Thyroid gland (tissue), 4 donors: ENCODE results near the gene TEX10. TPM values are rescaled to one million over a fixed set of nuclear protein-coding genes. Genes with fewer than 3 reads are reported as not detected.
A peak's percentile ranks its signal among the peaks of the same experiment; 100 is the strongest.

Experiments used
- DNase-seq, 2 donors: peaks; one replicate each; pipeline ENCODE4 v3.0.0-alpha.2; 2019
- H3K27ac ChIP-seq, 3 donors: fragments of 200-600 bp; sonication (generic); 1 replicate in 2 of 3; 2 replicates in 1 of 3; pipeline ENCODE4 v1.5.1; 2016 to 2019; ENCODE audit warnings: mild to moderate bottlenecking in 1 of 3, moderate library complexity in 1 of 3
- H3K27me3 ChIP-seq: fragments of 200-600 bp; sonication (generic); one replicate; pipeline ENCODE4 v1.5.1; 2019
- H3K36me3 ChIP-seq, 2 donors: fragments of 200-600 bp; sonication (generic); one replicate each; pipeline ENCODE4 v1.5.1; 2016 to 2019
- H3K4me1 ChIP-seq, 2 donors: fragments of 200-600 bp; sonication (generic); one replicate each; pipeline ENCODE4 v1.5.1; 2017 to 2019
- H3K4me3 ChIP-seq, 3 donors: fragments of 200-600 bp; sonication (generic); replicated peaks in 1 of 3; 1 replicate in 2 of 3; 2 replicates in 1 of 3; pipeline ENCODE4 v1.5.1; 2016; ENCODE audit warnings: mild to moderate bottlenecking in 1 of 3
- H3K9me3 ChIP-seq: fragments of 200-600 bp; sonication (generic); one replicate; pipeline ENCODE4 v1.5.1; 2017
- POLR2A ChIP-seq, 2 donors: fragments of 450-650 bp; IDR thresholded peaks; one replicate each; pipeline ENCODE4 v1.6.1; 2017; ENCODE audit warnings: antibody characterized with exemption in 2 of 2, mild to moderate bottlenecking in 2 of 2, moderate library complexity in 1 of 2
- WGBS, 2 donors: methylation state at CpG; one replicate each; pipeline ENCODE4 v1.1.5; 2017; 5-methylcytosine and 5-hydroxymethylcytosine counted together
- intact Hi-C: fragments of 100-400 bp; cut with DNase I; formaldehyde crosslinking; loops from one replicate; pipeline ENCODE4 v1.15.1; 2023
- total RNA-seq, 4 donors: library from RNA; depleted of rRNA; stranded (reverse); fragments of >200 nt; gene quantifications; one replicate each; pipeline ENCODE4 v1.2.3, GENCODE V29; 2016
- TF ChIP-seq, protein P1 (sequence below), 6 experiments: fragments of 200-600 bp in 3 of 6; fragments of 450-650 bp in 3 of 6; sonication (generic) in 3 of 6; IDR thresholded peaks; one replicate each; pipeline ENCODE4 v1.5.1; 2016 to 2019; ENCODE audit warnings: antibody characterized with exemption in 6 of 6, mild to moderate bottlenecking in 2 of 6, inconsistent platforms in 1 of 6, moderate library complexity in 1 of 6

Gene TEX10
- total RNA-seq, 4 donors from 2014 or later = 18.8 to 25.1 (median 23.4) TPM

DNA sequence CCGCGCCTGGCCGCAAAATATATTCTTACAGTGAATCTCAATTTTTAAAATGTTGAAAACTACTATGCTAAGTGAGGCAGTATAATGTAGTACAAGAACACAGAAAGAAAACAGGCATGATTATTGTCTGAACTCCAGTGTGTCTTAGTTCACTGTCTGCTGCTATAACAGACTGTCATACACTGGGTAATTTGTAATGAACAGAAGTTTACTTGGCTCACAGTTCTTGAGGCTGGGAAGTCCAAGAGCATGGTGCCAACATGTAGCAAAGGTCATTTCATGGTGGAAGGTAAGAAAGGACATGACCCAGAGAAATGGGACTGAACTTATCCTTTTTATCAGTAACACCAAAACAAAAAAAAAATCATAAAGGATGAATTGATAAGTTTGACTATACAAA lies 19.9 kb upstream of the TEX10 start:
- no peak for TF ChIP-seq POLR2A (IDR thresholded peaks at IDR 0.05)
- TF ChIP-seq, protein P1, sequence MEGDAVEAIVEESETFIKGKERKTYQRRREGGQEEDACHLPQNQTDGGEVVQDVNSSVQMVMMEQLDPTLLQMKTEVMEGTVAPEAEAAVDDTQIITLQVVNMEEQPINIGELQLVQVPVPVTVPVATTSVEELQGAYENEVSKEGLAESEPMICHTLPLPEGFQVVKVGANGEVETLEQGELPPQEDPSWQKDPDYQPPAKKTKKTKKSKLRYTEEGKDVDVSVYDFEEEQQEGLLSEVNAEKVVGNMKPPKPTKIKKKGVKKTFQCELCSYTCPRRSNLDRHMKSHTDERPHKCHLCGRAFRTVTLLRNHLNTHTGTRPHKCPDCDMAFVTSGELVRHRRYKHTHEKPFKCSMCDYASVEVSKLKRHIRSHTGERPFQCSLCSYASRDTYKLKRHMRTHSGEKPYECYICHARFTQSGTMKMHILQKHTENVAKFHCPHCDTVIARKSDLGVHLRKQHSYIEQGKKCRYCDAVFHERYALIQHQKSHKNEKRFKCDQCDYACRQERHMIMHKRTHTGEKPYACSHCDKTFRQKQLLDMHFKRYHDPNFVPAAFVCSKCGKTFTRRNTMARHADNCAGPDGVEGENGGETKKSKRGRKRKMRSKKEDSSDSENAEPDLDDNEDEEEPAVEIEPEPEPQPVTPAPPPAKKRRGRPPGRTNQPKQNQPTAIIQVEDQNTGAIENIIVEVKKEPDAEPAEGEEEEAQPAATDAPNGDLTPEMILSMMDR (IDR thresholded peaks at IDR 0.05) = no peak
- DNase-seq = no peak
- intact Hi-C loops = no loop called here
- H3K36me3 ChIP-seq = no peaks in the 10 kb centered on the region
- no peak overlapping the region for H3K27ac ChIP-seq
- H3K27me3 ChIP-seq = no peaks in the 10 kb centered on the region
- H3K4me3 ChIP-seq = no peak overlapping the region
- no peaks in the 10 kb centered on the region for H3K9me3 ChIP-seq
- WGBS, 2 donors = 98 to 100% methylated on average over 3 of the region's 3 CpGs
- H3K4me1 ChIP-seq = no peaks in the 10 kb centered on the region

GRCh38 chr9:100370064-100370723 lies 17.5 kb upstream of the TEX10 start:
- TF ChIP-seq POLR2A (IDR thresholded peaks at IDR 0.05) = no peak
- TF ChIP-seq, protein P1 (IDR thresholded peaks at IDR 0.05) = peak in 1 of 6 experiments; percentile 5
- intact Hi-C loops = no loop called here
- 97% methylated on average over 7 of the region's 7 CpGs for WGBS, 2 donors
- Histone ChIP-seq H3K4me3 (no peak overlapping the region), H3K9me3 (no peaks in the 10 kb centered on the region), H3K4me1 (no peaks in the 10 kb centered on the region), H3K27me3 (no peaks in the 10 kb centered on the region), H3K36me3 (no peaks in the 10 kb centered on the region), H3K27ac (no peak overlapping the region)
- no peak for DNase-seq

DNA sequence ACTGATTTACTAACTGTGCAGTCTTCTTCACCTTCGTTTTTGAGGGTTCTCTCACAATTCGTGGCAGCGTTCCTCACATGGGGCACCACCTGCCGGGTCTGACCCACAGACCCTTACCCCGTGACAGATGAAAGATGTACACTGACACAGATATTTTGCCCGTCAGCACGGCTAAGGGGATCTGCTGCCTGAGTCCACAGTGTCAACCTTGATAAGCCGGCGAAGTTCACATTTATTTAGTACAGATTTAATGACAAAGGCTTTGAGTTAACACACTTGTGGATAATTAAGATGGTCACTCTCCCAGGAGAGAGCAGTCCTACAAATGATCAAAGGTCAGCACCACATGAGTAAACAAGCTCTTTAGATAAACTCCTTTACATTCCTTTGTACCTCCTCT lies 15.9 kb upstream of the TEX10 start:
- H3K27ac ChIP-seq = no peak overlapping the region
- no peak for DNase-seq
- WGBS, 2 donors = 84 to 96% methylated on average over 9 of the region's 9 CpGs
- H3K36me3 ChIP-seq = no peaks in the 10 kb centered on the region
- TF ChIP-seq, protein P1 (IDR thresholded peaks at IDR 0.05) = no peak
- H3K27me3 ChIP-seq = no peaks in the 10 kb centered on the region
- H3K4me3 ChIP-seq = no peak overlapping the region
- intact Hi-C loops = no loop called here
- no peaks in the 10 kb centered on the region for H3K9me3 ChIP-seq
- H3K4me1 ChIP-seq = no peaks in the 10 kb centered on the region

GRCh38 chr9:100366121-100366520 lies 13.4 kb upstream of the TEX10 start:
- H3K36me3 ChIP-seq = no peaks in the 10 kb centered on the region
- H3K27me3 ChIP-seq = no peaks in the 10 kb centered on the region
- no peak overlapping the region for H3K27ac ChIP-seq
- intact Hi-C loops = no loop called here
- no peaks in the 10 kb centered on the region for H3K4me1 ChIP-seq
- no peak overlapping the region for H3K4me3 ChIP-seq
- 91% methylated on average over 5 of the region's 5 CpGs for WGBS, 2 donors
- DNase-seq = no peak
- no peaks in the 10 kb centered on the region for H3K9me3 ChIP-seq
- no peak for TF ChIP-seq POLR2A (IDR thresholded peaks at IDR 0.05)
- TF ChIP-seq, protein P1 (IDR thresholded peaks at IDR 0.05) = no peak

DNA sequence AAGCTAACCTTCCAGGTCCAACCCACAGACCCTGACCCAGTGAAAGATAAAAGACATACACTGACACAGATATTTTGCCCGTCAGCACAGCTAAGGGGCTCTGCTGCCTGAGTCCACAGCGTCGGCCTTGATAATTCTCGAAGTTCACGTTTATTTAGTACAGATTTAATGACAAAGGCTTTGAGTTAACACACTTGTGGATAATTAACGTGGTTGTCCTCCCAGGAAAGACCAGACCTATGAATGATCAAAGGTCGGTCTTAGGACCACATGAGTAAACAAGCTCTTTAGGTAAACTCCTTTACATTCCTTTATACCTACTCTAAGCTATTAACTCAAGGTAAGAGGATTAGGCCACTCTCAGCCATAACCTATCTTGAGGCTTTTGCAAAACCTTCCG lies 11.3 kb upstream of the TEX10 start:
- intact Hi-C loops = no loop called here
- no peaks in the 10 kb centered on the region for H3K9me3 ChIP-seq
- H3K27ac ChIP-seq = no peak overlapping the region
- no peaks in the 10 kb centered on the region for H3K36me3 ChIP-seq
- no peak overlapping the region for H3K4me3 ChIP-seq
- no peak for DNase-seq
- H3K4me1 ChIP-seq = no peaks in the 10 kb centered on the region
- TF ChIP-seq POLR2A (IDR thresholded peaks at IDR 0.05) = no peak
- TF ChIP-seq, protein P1 (IDR thresholded peaks at IDR 0.05) = no peak
- no peaks in the 10 kb centered on the region for H3K27me3 ChIP-seq
- WGBS, 2 donors = 72 to 87% methylated on average over 8 of the region's 8 CpGs
